ENCODE measurements around the gene TDRD1.

TDRD1 gene

DNA sequence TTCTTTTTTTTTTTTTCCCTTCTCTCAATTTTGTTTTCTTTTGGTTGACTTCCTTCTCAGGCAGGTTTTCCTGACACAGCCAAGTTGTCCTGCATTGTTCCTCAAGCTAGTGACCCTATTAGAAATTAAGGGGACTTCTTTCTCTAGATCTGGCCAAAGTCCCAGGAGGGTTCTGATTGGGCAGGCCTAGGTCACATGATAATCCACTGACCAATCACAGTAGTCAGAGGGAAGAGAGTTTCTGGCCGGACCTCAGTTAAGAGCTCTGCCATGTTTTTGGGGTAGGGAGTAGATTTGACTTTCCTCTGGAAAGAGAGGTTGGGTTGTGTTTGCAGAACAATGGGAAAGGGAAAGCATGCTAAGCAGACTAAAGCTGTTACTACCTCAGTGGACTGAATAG, 76.1 kb downstream of the TDRD1 start:
- no peaks in the 10 kb centered on the region for H3K9me3 ChIP-seq (ENCODE audit: control insufficient read depth, insufficient read depth, low read length)
- H3K36me3 ChIP-seq (ENCODE audit: insufficient read depth, low read length) = no peaks in the 10 kb centered on the region
- H3K9ac ChIP-seq (ENCODE audit: low read depth, low read length) = no peak overlapping the region
- H3K4me1 ChIP-seq (ENCODE audit: insufficient read depth, low read length) = no peaks in the 10 kb centered on the region

DNA sequence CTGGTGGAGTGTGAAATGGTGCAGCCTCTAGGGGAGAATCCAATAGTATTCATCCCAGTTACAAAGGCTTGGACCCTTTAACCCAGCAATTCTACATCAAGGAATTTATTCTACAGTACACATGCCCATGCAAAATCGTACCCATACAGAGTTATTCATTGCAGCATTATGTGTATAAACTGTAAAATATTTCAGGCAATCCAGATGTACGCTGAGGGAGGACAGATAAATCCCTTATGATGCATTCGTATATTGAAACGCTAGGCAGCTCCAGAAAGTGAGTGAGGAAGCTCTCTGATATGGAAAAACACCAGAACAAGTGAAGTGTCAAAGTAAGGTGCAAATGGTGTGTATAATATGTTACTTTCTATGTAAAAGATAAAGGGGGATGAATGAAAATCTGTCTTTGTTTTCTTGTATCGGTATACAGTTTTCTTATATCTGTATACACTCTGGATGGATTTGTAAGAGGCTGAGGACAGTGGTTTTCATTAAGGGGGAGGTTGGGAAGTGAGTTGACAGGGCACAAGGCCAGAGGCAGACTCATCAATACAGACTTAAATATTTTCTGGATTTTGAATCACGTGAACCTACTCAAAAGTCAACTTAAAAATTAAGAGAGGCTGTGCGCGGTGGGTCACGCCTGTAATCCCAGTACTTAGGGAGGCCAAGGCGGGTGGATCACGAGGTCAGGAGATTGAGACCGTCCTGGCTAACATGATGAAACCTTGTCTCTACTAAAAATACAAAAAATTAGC, 77.0 kb downstream of the TDRD1 start:
- Histone ChIP-seq H3K4me1 (ENCODE audit: insufficient read depth, low read length) (no peaks in the 10 kb centered on the region), H3K9me3 (ENCODE audit: control insufficient read depth, insufficient read depth, low read length) (no peaks in the 10 kb centered on the region), H3K9ac (ENCODE audit: low read depth, low read length) (no peak overlapping the region), H3K36me3 (ENCODE audit: insufficient read depth, low read length) (no peaks in the 10 kb centered on the region)

DNA sequence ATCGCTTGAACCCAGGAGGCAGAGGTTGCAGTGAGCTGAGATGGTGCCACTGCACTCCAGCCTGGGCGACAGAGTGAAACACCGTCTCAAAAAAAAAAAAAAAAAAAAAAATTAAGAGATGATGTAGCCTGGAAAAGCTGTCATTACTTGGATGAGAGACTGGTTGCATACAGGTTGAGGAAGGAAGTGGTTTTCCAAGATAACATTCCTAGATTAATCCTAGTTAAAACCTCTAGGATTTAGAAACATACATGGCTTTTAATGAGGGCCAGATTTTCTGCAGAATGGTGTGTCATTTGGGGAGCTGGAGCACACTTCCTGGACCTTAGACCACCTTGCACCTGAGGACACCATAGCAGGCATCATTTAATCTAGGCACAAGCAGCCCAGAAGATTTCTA, 77.7 kb downstream of the TDRD1 start:
- no peak overlapping the region for H3K9ac ChIP-seq (ENCODE audit: low read depth, low read length)
- H3K9me3 ChIP-seq (ENCODE audit: control insufficient read depth, insufficient read depth, low read length) = no peaks in the 10 kb centered on the region
- H3K36me3 ChIP-seq (ENCODE audit: insufficient read depth, low read length) = no peaks in the 10 kb centered on the region
- H3K4me1 ChIP-seq (ENCODE audit: insufficient read depth, low read length) = no peaks in the 10 kb centered on the region

DNA sequence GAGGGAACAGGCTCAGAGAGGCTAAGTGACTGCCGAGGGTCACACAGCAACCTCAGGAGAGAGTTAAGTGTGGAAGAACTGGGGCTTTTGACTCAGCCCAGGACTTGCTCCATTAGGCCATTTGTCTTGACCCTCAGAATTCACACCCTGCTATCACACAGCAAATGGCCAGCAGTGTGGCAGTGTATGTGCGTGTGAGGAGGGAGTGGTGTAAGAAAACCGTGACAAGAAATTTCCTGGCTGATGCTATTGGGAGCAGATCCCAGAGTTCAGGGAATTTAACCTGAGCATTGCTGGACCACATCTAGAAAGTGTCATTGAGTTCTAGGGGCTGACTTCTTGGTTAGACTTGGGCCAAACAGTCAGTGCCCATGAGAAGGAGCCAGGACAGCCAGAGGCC, 78.3 kb downstream of the TDRD1 start:
- Histone ChIP-seq H3K9me3 (ENCODE audit: control insufficient read depth, insufficient read depth, low read length) (no peaks in the 10 kb centered on the region), H3K9ac (ENCODE audit: low read depth, low read length) (no peak overlapping the region), H3K36me3 (ENCODE audit: insufficient read depth, low read length) (no peaks in the 10 kb centered on the region), H3K4me1 (ENCODE audit: insufficient read depth, low read length) (no peaks in the 10 kb centered on the region; the same call in 1 of the 2 replicates)

DNA sequence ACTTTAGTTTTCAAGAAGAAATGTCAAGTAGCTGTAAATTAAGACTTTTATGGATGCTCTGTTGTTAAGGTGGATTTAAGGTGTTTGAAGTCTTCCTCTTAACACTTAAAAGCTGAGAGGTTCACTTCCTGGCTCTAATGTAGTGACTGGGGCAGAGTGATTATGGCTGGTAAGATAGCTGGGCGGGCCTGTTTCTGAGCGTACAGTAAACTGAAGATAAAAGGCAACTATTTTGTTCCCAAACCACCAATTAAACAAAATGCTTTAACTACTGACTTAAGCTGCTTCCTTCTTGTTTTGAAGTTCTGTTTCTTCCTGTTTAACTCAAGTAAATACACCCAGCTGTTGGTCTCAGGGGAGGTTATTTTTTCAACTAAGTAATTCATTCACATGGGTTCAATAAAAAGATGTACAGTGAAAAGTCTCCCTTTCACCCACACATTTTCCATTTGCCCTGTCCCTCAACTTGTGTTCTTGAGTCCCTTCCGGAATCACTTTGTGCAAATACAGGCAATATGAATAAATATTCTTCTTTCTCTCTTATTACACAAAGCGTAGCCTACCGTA, 79.2 kb downstream of the TDRD1 start:
- no peak overlapping the region for H3K9ac ChIP-seq (ENCODE audit: low read depth, low read length)
- no peaks in the 10 kb centered on the region; the same call in 1 of the 2 replicates for H3K4me1 ChIP-seq (ENCODE audit: insufficient read depth, low read length)
- H3K9me3 ChIP-seq (ENCODE audit: control insufficient read depth, insufficient read depth, low read length) = no peaks in the 10 kb centered on the region
- no peaks in the 10 kb centered on the region for H3K36me3 ChIP-seq (ENCODE audit: insufficient read depth, low read length)

DNA sequence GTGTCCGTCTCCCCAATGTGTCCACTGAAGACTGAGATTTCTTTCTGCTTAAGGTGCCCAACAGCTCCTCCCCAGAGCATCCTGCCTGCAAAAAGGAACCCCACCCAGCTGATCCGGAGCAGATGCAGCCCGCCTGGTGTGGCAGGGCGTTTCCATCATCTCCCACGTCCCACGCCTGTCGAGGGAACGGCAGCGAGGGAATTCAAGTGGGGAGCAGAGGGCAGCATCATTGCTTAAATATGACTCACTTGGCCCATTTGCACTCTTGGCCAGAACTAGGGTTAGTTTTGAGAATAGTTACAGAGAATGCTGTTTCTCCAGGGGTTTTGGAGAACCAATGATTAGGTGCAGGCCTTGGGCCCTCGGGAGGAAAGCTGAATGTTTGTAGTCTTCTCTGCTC, 80.7 kb downstream of the TDRD1 start:
- no peaks in the 10 kb centered on the region; the same call in 1 of the 2 replicates for H3K4me1 ChIP-seq (ENCODE audit: insufficient read depth, low read length)
- H3K9ac ChIP-seq (ENCODE audit: low read depth, low read length) = no peak overlapping the region
- no peaks in the 10 kb centered on the region for H3K36me3 ChIP-seq (ENCODE audit: insufficient read depth, low read length)
- no peaks in the 10 kb centered on the region for H3K9me3 ChIP-seq (ENCODE audit: control insufficient read depth, insufficient read depth, low read length)

DNA sequence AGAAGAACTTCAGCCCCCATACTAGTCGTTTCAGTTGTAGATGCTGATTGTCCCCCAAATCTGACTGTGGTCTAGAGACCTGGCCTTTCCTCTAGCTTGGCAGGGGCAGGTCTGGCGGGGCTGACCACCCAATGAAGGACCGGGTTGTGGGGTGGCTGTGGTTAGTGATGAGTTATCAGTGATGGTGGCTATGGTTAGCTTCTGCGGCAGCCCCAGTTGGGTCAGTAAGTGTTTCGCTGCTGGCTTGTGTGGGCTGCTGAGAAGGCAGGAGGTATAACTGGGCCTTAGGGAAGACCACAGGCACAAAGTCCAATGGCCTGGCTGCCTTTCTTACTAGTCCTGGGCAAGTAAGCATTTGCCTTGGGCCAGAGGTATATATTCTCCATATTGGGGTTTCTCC, 81.2 kb downstream of the TDRD1 start:
- Histone ChIP-seq H3K4me1 (ENCODE audit: insufficient read depth, low read length) (no peaks in the 10 kb centered on the region; the same call in 1 of the 2 replicates), H3K36me3 (ENCODE audit: insufficient read depth, low read length) (no peaks in the 10 kb centered on the region), H3K9me3 (ENCODE audit: control insufficient read depth, insufficient read depth, low read length) (no peaks in the 10 kb centered on the region), H3K9ac (ENCODE audit: low read depth, low read length) (no peak overlapping the region)

DNA sequence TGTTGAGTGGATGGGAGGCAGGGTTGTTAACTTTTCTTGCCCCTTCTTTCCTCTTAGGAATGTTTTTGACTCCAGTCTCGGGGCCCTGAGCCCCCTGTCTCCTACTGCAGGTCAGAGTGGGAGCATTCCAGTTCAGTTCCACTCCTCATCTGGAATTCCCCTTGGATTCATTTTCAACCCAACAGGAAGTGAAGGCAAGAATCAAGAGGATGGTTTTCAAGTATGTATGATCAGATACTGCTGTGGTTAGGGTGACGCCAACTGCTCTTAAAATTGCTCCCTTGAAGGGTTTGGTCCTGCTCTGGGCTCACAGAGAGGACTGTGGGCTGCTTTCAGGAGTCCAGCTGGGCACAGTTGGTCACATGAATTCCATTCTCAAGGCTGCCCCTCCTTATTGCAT, 81.9 kb downstream of the TDRD1 start:
- H3K36me3 ChIP-seq (ENCODE audit: insufficient read depth, low read length) = no peaks in the 10 kb centered on the region
- H3K9ac ChIP-seq (ENCODE audit: low read depth, low read length) = no peak overlapping the region
- H3K4me1 ChIP-seq (ENCODE audit: insufficient read depth, low read length) = no peaks in the 10 kb centered on the region; the same call in 1 of the 2 replicates
- H3K9me3 ChIP-seq (ENCODE audit: control insufficient read depth, insufficient read depth, low read length) = no peaks in the 10 kb centered on the region

DNA sequence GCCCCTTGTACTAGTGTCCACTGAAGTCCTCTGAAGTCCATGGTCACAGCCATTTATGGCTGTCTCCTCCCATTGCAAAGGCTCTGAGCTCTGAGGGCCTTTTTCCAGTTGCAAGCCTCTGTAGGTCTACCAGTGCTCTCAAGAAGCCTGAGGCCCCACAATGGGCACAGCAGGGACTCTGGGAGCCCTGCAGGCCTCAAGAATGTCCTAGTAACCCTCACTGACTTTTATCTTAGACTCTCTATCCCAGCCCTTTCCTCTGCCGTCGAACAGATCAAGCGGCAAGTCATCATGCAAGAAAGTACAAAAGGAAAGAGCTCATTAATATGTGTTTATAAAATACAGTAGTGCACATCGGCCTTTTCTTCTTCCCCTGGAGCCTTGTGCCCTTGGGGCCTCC, 83.3 kb downstream of the TDRD1 start:
- Histone ChIP-seq H3K4me1 (ENCODE audit: insufficient read depth, low read length) (no peaks in the 10 kb centered on the region; the same call in 1 of the 2 replicates), H3K9me3 (ENCODE audit: control insufficient read depth, insufficient read depth, low read length) (no peaks in the 10 kb centered on the region), H3K9ac (ENCODE audit: low read depth, low read length) (no peak overlapping the region), H3K36me3 (ENCODE audit: insufficient read depth, low read length) (no peaks in the 10 kb centered on the region)

DNA sequence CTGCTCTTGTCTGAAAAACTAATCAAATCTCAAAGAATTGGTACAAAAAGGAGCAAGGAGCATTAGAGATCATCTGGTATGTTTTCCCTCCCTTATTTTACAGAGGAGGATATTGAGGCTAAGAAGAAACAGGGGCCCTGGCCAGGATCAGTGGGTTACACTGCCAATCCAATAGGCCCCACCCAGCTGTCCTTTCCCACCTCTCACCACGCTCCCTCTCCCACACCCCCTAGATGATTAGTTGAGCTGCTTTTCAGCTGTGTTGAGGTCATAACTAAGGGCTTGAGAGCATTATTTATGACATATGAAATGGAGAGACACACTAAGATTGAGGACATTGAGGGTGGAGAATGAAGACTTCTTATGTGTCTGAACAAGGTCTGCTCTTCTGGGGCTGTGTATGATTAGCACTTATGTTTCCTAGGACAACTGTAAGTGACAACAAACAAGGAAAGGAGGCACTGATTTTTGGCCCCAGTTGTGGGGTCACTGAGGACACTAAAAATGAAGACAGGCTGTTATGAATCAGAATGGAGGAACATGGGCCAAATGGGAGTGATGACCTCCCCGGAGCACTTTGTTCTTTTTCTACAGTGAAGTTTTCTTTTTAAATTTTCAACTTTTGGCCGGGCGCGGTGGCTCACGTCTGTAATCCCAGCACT, 86.4 kb downstream of the TDRD1 start:
- Histone ChIP-seq H3K4me1 (ENCODE audit: insufficient read depth, low read length) (no peaks in the 10 kb centered on the region; the same call in 1 of the 2 replicates), H3K36me3 (ENCODE audit: insufficient read depth, low read length) (no peaks in the 10 kb centered on the region), H3K9me3 (ENCODE audit: control insufficient read depth, insufficient read depth, low read length) (no peaks in the 10 kb centered on the region), H3K9ac (ENCODE audit: low read depth, low read length) (no peak overlapping the region)

DNA sequence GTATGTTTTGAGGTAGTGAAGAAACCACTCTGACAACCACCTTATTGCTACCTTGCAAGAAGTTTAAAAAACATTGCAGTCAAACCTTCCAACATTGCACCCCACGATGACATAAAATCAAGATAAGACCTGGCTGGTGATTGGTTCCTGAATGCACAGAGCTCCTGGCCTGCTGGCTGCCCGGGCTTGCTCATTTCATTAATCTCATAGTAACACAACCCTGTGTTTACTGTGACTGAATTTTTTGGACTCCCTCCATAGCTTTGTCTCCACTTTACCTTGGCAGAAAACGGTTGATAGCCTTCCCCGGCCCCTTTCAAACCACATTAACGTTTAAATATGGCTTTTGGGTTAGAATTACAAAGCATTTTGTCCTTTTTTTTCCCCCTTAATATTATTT, 87.4 kb downstream of the TDRD1 start:
- Histone ChIP-seq H3K4me1 (ENCODE audit: insufficient read depth, low read length) (no peaks in the 10 kb centered on the region; the same call in 1 of the 2 replicates), H3K9ac (ENCODE audit: low read depth, low read length) (no peak overlapping the region), H3K36me3 (ENCODE audit: insufficient read depth, low read length) (no peaks in the 10 kb centered on the region), H3K9me3 (ENCODE audit: control insufficient read depth, insufficient read depth, low read length) (no peaks in the 10 kb centered on the region)

DNA sequence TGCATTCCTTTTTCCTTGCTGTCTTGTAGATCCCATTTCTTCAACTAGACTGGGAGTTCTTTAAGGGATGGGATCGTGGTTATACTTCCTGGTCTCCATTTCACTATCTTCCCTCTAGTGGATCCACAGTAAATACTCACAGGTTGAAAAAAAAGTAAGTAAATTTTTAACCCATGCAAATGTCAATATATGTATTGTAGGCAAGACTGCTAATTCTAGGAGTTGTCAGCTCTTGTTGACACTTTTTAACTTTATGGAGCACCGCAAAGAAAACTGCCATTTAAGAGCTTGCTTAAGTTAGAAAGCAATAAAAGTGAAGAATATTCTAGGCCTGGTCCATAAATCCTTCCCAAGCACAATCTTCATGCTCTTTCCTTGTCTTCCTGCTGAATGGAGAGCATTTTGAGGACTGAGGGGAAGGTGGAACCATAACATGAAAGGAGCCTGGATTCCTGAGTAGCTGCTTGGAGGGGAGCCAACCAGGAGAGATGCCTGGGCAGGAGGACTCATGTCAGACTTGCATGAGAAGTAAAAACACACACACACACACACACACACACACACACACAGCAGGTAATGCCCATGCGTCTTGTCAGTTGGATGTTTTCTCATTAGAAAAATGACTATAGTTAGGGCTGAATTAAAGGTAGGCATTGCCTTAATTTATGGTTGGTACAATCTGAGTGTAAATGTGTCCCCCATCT, 92.1 kb downstream of the TDRD1 start:
- H3K9ac ChIP-seq (ENCODE audit: low read depth, low read length) = no peak overlapping the region
- no peaks in the 10 kb centered on the region for H3K9me3 ChIP-seq (ENCODE audit: control insufficient read depth, insufficient read depth, low read length)
- no peaks in the 10 kb centered on the region for H3K4me1 ChIP-seq (ENCODE audit: insufficient read depth, low read length)
- H3K36me3 ChIP-seq (ENCODE audit: insufficient read depth, low read length) = no peaks in the 10 kb centered on the region

DNA sequence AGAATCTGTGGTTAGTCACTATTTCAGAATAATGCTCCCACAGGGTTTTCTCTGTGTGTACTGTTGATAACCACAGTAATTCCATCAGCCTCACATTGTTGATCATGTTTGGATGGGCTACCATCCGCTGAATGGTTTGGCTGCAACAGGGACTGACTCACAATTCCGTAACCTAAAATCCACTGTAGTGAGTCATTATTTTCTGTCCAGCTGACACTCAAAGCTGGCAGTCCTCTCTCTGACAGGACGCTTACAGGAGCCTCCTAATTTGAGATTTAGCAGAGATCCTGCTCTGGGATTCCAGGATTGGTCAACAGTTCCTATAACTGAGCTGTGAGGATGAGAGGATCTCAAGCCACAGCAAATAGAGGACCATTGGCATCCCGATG, 92.6 kb downstream of the TDRD1 start:
- no peaks in the 10 kb centered on the region for H3K4me1 ChIP-seq (ENCODE audit: insufficient read depth, low read length)
- H3K9ac ChIP-seq (ENCODE audit: low read depth, low read length) = no peak overlapping the region
- H3K36me3 ChIP-seq (ENCODE audit: insufficient read depth, low read length) = no peaks in the 10 kb centered on the region
- H3K9me3 ChIP-seq (ENCODE audit: control insufficient read depth, insufficient read depth, low read length) = no peaks in the 10 kb centered on the region

DNA sequence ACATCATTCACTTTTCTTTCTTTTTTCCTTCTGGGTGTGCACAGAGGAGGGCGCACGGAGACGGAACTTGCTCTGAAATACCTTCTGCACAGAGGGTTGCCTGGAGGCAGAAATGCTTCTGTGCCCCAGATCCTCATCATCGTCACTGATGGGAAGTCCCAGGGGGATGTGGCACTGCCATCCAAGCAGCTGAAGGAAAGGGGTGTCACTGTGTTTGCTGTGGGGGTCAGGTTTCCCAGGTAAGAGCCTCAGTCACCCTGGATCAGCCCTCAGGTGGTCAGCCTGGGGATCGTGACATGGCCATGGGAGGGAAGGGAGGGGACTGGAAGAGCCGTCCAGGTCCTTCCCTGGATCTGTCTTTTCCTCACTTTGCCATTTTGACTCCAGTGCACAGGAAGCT, 93.5 kb downstream of the TDRD1 start:
- Histone ChIP-seq H3K9ac (ENCODE audit: low read depth, low read length) (no peak overlapping the region), H3K4me1 (ENCODE audit: insufficient read depth, low read length) (no peaks in the 10 kb centered on the region)

More for the DNA sequence above, 93.5 kb downstream of the TDRD1 start:
- no peaks in the 10 kb centered on the region for H3K9me3 ChIP-seq (ENCODE audit: control insufficient read depth, insufficient read depth, low read length)
- H3K36me3 ChIP-seq (ENCODE audit: insufficient read depth, low read length) = no peaks in the 10 kb centered on the region

Measured in ES-I3 (cell line).